Esophagus muscularis mucosa (tissue), 4 donors: Measurements from ENCODE around the gene AKAP11. TPM values are rescaled to one million over a fixed set of nuclear protein-coding genes. Genes with fewer than 3 reads are reported as not detected.

Experiments
- DNase-seq: peaks from one replicate; pipeline ENCODE4 v3.0.0-alpha.2; 2017; ENCODE audit errors: extremely low spot score
- H3K27ac ChIP-seq, 4 donors: fragments of 200-600 bp; sonication (generic); replicated peaks in 1 of 4; 1 replicate in 3 of 4; 2 replicates in 1 of 4; pipeline ENCODE4 v1.5.1; 2016 to 2019; ENCODE audit warnings: mild to moderate bottlenecking in 1 of 4
- H3K27me3 ChIP-seq, 4 donors: fragments of 200-600 bp; sonication (generic); one replicate each; pipeline versions ENCODE4 v1.5.1 to v1.6.0; 2016 to 2019
- H3K36me3 ChIP-seq, 4 donors: fragments of 200-600 bp; sonication (generic); one replicate each; pipeline ENCODE4 v1.5.1; 2016 to 2019
- H3K4me1 ChIP-seq, 4 donors: fragments of 200-600 bp; sonication (generic); one replicate each; pipeline ENCODE4 v1.5.1; 2016 to 2019
- H3K4me3 ChIP-seq, 4 donors: fragments of 200-600 bp; sonication (generic); 1 replicate in 2 of 4; 2 replicates in 2 of 4; pipeline ENCODE4 v1.5.1; 2016 to 2019; ENCODE audit warnings: mild to moderate bottlenecking in 4 of 4, moderate library complexity in 1 of 4
- H3K9me3 ChIP-seq, 4 donors: fragments of 200-600 bp; sonication (generic); 1 replicate in 3 of 4; 2 replicates in 1 of 4; pipeline ENCODE4 v1.5.1; 2016 to 2019
- CTCF ChIP-seq, 3 experiments: fragments of 200-600 bp in 2 of 3; fragments of 450-650 bp in 1 of 3; sonication (generic) in 2 of 3; IDR thresholded peaks; one replicate each; pipeline ENCODE4 v1.5.1; 2017 to 2019; ENCODE audit warnings: antibody characterized with exemption in 3 of 3, mild to moderate bottlenecking in 2 of 3, moderate library complexity in 1 of 3
- EP300 ChIP-seq: sonication (generic); formaldehyde crosslinking; IDR thresholded peaks from one replicate; pipeline ENCODE4 v1.6.1; 2017; ENCODE audit warnings: antibody characterized with exemption
- POLR2A ChIP-seq: fragments of 450-650 bp; IDR thresholded peaks from one replicate; pipeline ENCODE4 v1.6.1; 2017; ENCODE audit warnings: antibody characterized with exemption, moderate library complexity, mild to moderate bottlenecking, low read depth
- POLR2AphosphoS5 ChIP-seq, 2 donors: sonication (generic); formaldehyde crosslinking; IDR thresholded peaks; one replicate each; pipeline ENCODE4 v1.6.1; 2017; ENCODE audit warnings: antibody characterized with exemption in 2 of 2
- WGBS: methylation state at CpG from one replicate; pipeline ENCODE4 v1.1.5; 2018; 5-methylcytosine and 5-hydroxymethylcytosine counted together
- intact Hi-C: fragments of 100-400 bp; cut with DNase I; formaldehyde crosslinking; loops from one replicate; pipeline ENCODE4 v1.15.1; 2023
- total RNA-seq, 4 donors: library from RNA; depleted of rRNA; stranded (reverse); fragments of >200 nt; gene quantifications; one replicate each; pipeline versions ENCODE4 v1.1.0 to v1.2.1, GENCODE V29; 2016

Gene AKAP11
- total RNA-seq, 4 donors from 2014 or later = 36.1 to 43.4 (median 39.6) TPM

DNA sequence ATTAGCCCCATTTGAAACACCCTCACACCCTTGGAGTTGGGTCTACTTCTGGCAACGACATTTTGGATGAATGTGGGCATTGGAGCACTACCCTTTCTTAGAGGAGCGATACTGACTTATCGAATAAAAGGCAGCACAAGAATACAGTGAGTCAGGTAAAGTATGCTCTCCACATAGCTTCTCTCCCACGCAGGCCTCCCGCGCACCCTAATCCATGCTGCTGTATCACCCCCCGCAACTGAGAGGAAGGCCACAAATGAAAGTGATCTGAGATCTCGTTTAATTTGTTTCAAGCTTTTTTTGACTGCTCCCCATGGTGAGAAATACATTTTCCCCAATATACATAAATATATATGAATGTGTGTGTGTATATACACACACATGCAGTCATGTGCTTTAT, 25.4 kb upstream of the AKAP11 start:
- TF ChIP-seq CTCF (IDR thresholded peaks at IDR 0.05) = no peak
- no peak for TF ChIP-seq EP300
- TF ChIP-seq POLR2A = no peak
- TF ChIP-seq POLR2AphosphoS5 (IDR thresholded peaks at IDR 0.05) = no peak
- no peak for DNase-seq
- H3K4me3 ChIP-seq = no peak overlapping the region
- H3K36me3 ChIP-seq = no peaks in the 10 kb centered on the region
- H3K9me3 ChIP-seq = no peaks in the 10 kb centered on the region
- H3K4me1 ChIP-seq = no peaks in the 10 kb centered on the region
- intact Hi-C loops = no loop called here
- H3K27me3 ChIP-seq = no peaks in the 10 kb centered on the region
- WGBS = 96% methylated on average over 8 of the region's 8 CpGs
- no peak overlapping the region for H3K27ac ChIP-seq

DNA sequence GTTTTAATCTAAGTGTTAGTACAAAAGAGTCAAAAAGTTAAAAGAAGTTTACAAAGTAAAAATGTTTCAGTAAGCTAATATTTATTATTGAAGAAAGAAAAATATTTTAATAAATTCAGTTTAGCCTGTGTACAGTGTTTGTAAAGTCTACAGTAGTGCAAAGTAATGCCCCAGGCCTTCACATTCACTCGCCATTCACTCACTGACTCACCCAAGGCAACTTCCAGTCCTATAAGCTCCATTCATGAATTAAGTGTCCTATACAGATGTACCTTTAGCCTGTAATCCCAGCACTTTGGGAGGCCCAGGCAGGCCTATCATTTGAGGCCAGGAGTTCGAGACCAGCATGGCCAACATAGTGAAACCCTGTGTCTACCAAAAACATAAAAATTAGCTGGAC, 24.1 kb upstream of the AKAP11 start:
- no peak overlapping the region for H3K4me3 ChIP-seq
- H3K4me1 ChIP-seq = no peaks in the 10 kb centered on the region
- no peaks in the 10 kb centered on the region for H3K36me3 ChIP-seq
- no peak for TF ChIP-seq POLR2AphosphoS5 (IDR thresholded peaks at IDR 0.05)
- no peak for TF ChIP-seq EP300
- TF ChIP-seq CTCF (IDR thresholded peaks at IDR 0.05) = no peak
- no peak for TF ChIP-seq POLR2A
- 90% methylated on average over 2 of the region's 2 CpGs for WGBS
- H3K27me3 ChIP-seq = no peaks in the 10 kb centered on the region
- intact Hi-C loops = no loop called here
- no peak for DNase-seq
- no peak overlapping the region for H3K27ac ChIP-seq
- H3K9me3 ChIP-seq = no peaks in the 10 kb centered on the region

DNA sequence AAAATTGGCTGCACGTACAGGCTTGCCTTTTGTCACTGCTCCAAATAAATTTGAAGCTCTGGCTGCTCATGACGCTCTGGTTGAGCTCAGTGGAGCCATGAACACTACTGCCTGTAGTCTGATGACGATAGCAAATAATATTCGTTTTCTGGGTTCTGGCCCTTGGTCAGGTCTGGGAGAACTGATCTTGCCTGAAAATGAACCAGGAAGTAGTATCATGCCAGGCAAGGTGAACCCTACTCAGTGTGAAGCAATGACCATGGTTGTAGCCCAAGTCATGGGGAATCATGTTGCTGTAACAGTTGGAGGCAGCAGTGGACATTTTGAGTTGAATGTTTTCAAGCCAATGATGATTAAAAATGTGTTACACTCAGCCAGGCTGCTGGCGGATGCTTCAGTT, 16.1 kb upstream of the AKAP11 start:
- H3K9me3 ChIP-seq = no peaks in the 10 kb centered on the region
- DNase-seq = no peak
- WGBS = 68% methylated on average over 5 of the region's 5 CpGs
- TF ChIP-seq POLR2AphosphoS5 (IDR thresholded peaks at IDR 0.05) = no peak
- TF ChIP-seq CTCF (IDR thresholded peaks at IDR 0.05) = no peak
- no peak for TF ChIP-seq POLR2A
- TF ChIP-seq EP300 = no peak
- no peaks in the 10 kb centered on the region for H3K36me3 ChIP-seq
- H3K4me3 ChIP-seq = no peak overlapping the region
- H3K27ac ChIP-seq = no peak overlapping the region
- H3K27me3 ChIP-seq = no peaks in the 10 kb centered on the region
- H3K4me1 ChIP-seq = no peaks in the 10 kb centered on the region
- intact Hi-C loops = no loop called here

GRCh38 chr13:42258747-42259146, 13.2 kb upstream of the AKAP11 start:
- TF ChIP-seq EP300 (no peak), POLR2AphosphoS5 (IDR thresholded peaks at IDR 0.05) (no peak), POLR2A (no peak), CTCF (IDR thresholded peaks at IDR 0.05) (no peak)
- no peaks in the 10 kb centered on the region for H3K36me3 ChIP-seq
- H3K27me3 ChIP-seq = peaks cover 0 to 9% (median 0%) of the 10 kb centered on the region in 4 donors
- WGBS = 82% methylated on average over 5 of the region's 5 CpGs
- H3K4me3 ChIP-seq = no peak overlapping the region
- H3K27ac ChIP-seq = no peak overlapping the region
- H3K4me1 ChIP-seq = no peaks in the 10 kb centered on the region
- no peaks in the 10 kb centered on the region for H3K9me3 ChIP-seq
- DNase-seq = no peak
- intact Hi-C loops = no loop called here

DNA sequence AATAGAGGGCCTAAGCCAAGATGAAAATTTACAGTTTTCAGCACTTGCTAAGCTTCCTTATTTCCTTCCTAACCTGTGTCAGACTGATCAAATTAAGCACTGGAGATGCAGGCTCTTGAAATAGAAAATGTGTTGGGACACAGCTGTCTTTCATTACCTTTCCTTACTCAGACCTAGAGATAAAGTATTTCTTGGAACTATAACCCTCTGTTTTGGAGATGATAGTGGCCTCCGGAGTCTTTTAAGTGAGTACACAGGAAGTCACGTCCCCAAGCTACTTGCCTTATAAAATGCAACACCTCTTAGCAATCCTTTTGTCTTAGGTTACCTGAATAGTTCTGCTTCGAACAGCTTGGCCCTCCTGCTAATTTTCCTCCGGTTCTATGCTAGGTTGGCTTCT, 12.4 kb upstream of the AKAP11 start:
- Histone ChIP-seq H3K4me1 (no peaks in the 10 kb centered on the region), H3K4me3 (no peak overlapping the region), H3K9me3 (no peaks in the 10 kb centered on the region), H3K27ac (no peak overlapping the region), H3K36me3 (no peaks in the 10 kb centered on the region), H3K27me3 (peaks cover 0 to 9% (median 0%) of the 10 kb centered on the region in 4 donors)
- WGBS = 94% methylated on average over 4 of the region's 4 CpGs
- DNase-seq = no peak
- intact Hi-C loops = no loop called here
- TF ChIP-seq POLR2A (no peak), POLR2AphosphoS5 (IDR thresholded peaks at IDR 0.05) (no peak), EP300 (no peak), CTCF (IDR thresholded peaks at IDR 0.05) (no peak)
